ENCODE measurements around the gene SLCO3A1. TPM values are rescaled to one million over a fixed set of nuclear protein-coding genes. Genes with fewer than 3 reads are reported as not detected.

Gene SLCO3A1
- total RNA-seq, 1 donor from 2014 or later, result 65.8 TPM

DNA sequence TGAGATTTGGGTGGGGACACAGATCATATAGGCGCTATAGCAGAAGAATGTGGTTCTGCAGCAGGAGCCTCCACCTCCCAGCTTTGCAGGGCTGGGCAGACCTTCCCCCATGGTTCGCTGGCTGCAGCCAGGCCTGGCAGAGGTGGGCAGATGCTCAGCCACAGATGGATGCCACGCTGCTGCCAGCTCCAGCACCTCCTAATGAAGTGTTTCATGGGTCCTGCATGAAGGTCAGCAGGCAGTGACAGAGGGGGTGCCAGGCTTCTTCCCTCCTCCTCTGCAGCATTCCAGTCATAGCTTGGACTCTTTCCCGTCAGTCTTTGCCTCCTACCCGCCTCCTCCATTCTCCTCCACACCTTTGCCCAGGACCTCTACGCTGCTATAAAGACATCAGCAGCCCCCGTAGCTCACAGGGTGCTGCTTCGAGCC, 85.9 kb downstream of the SLCO3A1 start:
- Histone ChIP-seq H3K9me3 (no peaks in the 10 kb centered on the region), H3K27me3 (no peaks in the 10 kb centered on the region), H3K27ac (no peak overlapping the region), H3K4me3 (no peak overlapping the region), H3K36me3 (no peaks in the 10 kb centered on the region), H3K4me1 (peaks cover 58% of the 10 kb centered on the region)
- DNase-seq (ENCODE audit: extremely low spot score in 2 of 2), result no peak
- TF ChIP-seq POLR2AphosphoS5 (IDR thresholded peaks at IDR 0.05; ENCODE audit: insufficient read depth in 1 of 2, low read depth in 1 of 2) (no peak), POLR2A (IDR thresholded peaks at IDR 0.05) (no peak)
- TF ChIP-seq, protein P1, sequence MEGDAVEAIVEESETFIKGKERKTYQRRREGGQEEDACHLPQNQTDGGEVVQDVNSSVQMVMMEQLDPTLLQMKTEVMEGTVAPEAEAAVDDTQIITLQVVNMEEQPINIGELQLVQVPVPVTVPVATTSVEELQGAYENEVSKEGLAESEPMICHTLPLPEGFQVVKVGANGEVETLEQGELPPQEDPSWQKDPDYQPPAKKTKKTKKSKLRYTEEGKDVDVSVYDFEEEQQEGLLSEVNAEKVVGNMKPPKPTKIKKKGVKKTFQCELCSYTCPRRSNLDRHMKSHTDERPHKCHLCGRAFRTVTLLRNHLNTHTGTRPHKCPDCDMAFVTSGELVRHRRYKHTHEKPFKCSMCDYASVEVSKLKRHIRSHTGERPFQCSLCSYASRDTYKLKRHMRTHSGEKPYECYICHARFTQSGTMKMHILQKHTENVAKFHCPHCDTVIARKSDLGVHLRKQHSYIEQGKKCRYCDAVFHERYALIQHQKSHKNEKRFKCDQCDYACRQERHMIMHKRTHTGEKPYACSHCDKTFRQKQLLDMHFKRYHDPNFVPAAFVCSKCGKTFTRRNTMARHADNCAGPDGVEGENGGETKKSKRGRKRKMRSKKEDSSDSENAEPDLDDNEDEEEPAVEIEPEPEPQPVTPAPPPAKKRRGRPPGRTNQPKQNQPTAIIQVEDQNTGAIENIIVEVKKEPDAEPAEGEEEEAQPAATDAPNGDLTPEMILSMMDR (IDR thresholded peaks at IDR 0.05), result no peak
- intact Hi-C loops (cut with DNase I), result no loop called here

DNA sequence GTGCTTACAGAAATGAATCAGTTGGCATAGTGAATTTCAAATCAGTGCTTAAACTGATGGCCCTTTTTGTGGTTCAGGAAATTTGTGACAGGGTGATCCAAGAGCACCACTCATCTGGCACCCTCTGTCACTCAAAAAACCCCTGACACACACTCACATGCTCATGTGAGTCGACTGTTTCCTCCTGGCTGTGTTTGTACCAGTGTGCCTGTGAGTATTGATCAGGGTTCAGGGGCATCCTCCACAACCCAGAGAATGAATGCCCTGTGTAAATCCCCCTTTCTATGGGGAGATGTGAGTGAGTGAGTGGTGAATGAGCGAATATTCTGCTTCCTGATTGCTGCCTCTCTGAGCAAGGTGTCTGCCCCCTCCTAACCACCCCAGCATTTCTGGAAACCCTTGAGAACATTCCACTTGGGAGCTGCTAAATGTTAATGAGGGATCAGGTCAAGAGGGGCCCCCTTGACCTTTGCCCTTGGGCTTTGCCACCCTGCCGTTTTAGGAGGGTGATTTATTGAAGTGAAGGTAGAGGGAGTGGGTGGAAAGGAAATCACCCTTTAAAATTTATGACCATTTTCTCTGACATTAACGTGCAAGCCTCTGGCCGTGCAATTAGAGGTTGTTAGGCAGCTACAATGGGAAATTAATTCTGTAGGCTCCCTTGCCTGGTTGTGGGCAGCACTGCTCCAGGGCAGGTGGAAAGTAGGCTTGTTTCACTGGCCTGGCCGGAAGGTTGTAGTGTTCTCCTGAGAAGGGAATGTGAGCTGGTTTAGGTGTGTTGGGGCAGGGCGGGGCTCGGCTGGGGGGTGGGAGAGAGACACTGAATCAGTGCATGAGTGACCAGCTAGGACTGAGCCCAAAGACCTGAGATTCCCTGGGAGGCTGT, 87.2 kb downstream of the SLCO3A1 start:
- intact Hi-C loops (cut with DNase I), result loop anchor here (5.0 to 10.0 kb wide), 2 partner anchors 83 to 134 kb away; no protein-coding TSS in a partner anchor

DNA sequence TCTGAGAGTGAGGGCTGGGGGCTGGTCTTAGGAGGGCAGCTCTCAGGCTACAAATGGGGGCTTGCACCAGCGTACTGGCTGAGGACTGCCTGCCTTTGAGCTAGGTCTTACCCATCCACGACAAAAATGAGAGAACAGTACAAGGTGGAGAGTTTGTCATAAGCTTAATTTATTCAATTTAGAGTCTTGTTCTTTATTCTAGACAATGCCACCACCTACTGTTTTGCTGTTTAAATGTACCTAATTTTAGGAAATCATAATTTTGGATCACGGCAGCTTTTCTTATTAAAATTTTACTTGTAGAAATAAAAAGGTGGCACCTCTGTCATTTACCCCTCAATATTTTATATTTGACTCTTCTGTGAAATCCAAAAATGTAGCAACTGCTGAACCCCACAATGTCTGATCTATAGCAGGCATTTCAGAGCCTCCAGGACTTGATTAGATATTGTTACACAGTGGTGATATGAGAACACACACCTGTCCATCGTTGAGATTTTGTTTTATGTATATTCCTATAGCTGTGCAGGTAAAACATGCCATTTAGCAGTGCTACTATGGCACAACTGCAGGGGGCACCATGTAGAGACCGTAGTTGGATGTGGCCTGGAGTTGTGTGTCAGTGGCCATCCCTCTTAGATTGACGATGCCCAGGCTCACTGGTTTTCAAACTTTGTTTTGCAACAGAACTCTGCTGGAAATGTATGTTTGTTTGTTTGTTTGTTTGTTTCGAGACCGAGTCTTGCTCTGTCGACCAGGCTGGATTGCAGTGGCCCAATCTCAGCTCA, 88.6 kb downstream of the SLCO3A1 start:
- H3K36me3 ChIP-seq, result no peaks in the 10 kb centered on the region
- intact Hi-C loops (cut with DNase I), result loop anchor here (5.0 to 10.0 kb wide), 2 partner anchors 85 to 133 kb away; no protein-coding TSS in a partner anchor
- peaks cover 85% of the 10 kb centered on the region for H3K4me1 ChIP-seq
- no peaks in the 10 kb centered on the region for H3K27me3 ChIP-seq
- H3K9me3 ChIP-seq, result no peaks in the 10 kb centered on the region
- DNase-seq (ENCODE audit: extremely low spot score in 2 of 2), result no peak
- peak overlapping the region; percentile 72 for H3K27ac ChIP-seq
- TF ChIP-seq, protein P1 (IDR thresholded peaks at IDR 0.05), result no peak
- H3K4me3 ChIP-seq, result peak overlapping the region in 1 of 2 donors; percentile 22

More for the DNA sequence above, 87.2 kb downstream of the SLCO3A1 start:
- Histone ChIP-seq H3K27ac (peak overlapping the region; percentile 25), H3K9me3 (no peaks in the 10 kb centered on the region), H3K27me3 (no peaks in the 10 kb centered on the region), H3K4me1 (peaks cover 71% of the 10 kb centered on the region), H3K36me3 (no peaks in the 10 kb centered on the region), H3K4me3 (no peak overlapping the region)
- no peak for DNase-seq (ENCODE audit: extremely low spot score in 2 of 2)
- TF ChIP-seq, protein P1 (IDR thresholded peaks at IDR 0.05), result no peak
- no peak for TF ChIP-seq POLR2AphosphoS5 (IDR thresholded peaks at IDR 0.05; ENCODE audit: insufficient read depth in 1 of 2, low read depth in 1 of 2)
- TF ChIP-seq POLR2A (IDR thresholded peaks at IDR 0.05), result no peak

DNA sequence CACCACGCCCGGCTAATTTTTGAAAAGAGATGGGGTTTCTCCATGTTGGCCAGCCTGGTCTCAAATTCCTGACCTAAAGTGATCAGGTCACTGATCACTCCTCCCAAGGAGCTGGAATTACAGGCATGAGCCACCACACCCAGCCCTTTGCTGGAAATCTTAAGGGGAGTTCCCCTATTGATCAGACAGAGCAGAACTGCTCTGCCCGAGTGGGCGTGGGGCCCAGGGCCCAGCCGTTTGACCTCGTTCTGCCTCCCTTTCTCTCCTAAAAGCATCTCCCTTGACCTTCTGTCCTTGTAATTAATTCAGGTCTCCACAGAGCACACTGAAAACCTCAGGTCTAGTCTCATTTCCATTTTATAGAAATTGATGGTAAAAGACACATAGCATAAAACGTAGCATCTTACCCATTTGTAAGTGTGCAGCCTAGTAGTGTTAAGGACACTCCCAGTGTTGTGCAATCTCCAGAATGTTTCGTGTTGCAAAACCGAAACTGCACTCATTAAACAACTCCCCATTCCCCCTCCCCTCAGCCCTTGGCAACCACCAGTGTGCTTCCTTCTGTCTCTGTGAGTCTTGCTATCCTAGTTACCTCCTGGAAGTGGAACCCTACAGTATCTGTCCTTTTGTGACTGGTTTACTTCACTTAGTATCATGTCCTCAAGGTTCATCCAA, 89.3 kb downstream of the SLCO3A1 start:
- Histone ChIP-seq H3K27me3 (no peaks in the 10 kb centered on the region), H3K4me3 (peak overlapping the region; percentile 1 to 22), H3K27ac (peak overlapping the region; percentile 72), H3K36me3 (no peaks in the 10 kb centered on the region), H3K4me1 (peaks cover 93% of the 10 kb centered on the region), H3K9me3 (no peaks in the 10 kb centered on the region)
- DNase-seq (ENCODE audit: extremely low spot score in 2 of 2), result peak in 1 of 2 donors; percentile 96
- intact Hi-C loops (cut with DNase I), result loop anchor here (5.0 to 10.0 kb wide), 2 partner anchors 86 to 132 kb away; no protein-coding TSS in a partner anchor
- TF ChIP-seq, protein P1 (IDR thresholded peaks at IDR 0.05), result no peak
- TF ChIP-seq POLR2A (IDR thresholded peaks at IDR 0.05), result no peak
- TF ChIP-seq POLR2AphosphoS5 (IDR thresholded peaks at IDR 0.05; ENCODE audit: insufficient read depth in 1 of 2, low read depth in 1 of 2), result peak in 1 of 2 donors; percentile 94
